Measurements from ENCODE around the gene INSRR.

Gene INSRR

DNA sequence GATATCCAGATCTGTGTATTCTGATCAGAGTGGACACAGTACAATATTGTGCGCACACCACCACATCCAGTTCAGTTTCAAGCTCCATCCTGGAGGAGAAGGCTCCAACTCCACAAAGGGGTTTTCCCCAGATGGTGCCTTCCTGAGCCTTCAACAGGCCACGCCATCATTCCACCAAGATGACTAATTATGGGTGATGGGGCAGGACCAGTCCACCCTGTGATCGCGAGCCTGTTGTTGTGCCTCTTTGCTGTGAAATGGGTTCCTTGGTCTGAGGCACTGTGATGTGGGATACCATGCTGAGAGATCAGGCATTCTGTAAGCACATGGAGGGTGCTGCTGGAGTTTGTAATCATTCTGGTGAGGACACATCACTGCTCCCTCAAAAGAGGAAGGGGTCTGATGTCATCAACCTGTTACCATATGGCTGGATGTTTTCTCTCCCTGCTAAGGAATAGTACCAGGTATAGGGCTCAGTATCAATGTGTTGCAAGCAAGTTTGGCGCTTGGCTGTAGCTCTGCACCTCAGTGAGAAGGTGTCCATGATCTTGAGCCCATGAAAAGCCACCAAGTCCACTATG is 35.6 kb downstream of the INSRR start:
- Histone ChIP-seq H3K9ac (ENCODE audit: low read length) (no peak overlapping the region), H3K27me3 (ENCODE audit: control insufficient read depth, insufficient read depth, low read length) (no peaks in the 10 kb centered on the region), H3K27ac (ENCODE audit: low read depth, low read length) (no peak overlapping the region), H3K4me3 (ENCODE audit: low read length) (no peak overlapping the region), H3K36me3 (ENCODE audit: control insufficient read depth, insufficient read depth, low read length) (no peaks in the 10 kb centered on the region), H3K4me1 (ENCODE audit: control insufficient read depth, insufficient read depth, low read length) (no peaks in the 10 kb centered on the region)

DNA sequence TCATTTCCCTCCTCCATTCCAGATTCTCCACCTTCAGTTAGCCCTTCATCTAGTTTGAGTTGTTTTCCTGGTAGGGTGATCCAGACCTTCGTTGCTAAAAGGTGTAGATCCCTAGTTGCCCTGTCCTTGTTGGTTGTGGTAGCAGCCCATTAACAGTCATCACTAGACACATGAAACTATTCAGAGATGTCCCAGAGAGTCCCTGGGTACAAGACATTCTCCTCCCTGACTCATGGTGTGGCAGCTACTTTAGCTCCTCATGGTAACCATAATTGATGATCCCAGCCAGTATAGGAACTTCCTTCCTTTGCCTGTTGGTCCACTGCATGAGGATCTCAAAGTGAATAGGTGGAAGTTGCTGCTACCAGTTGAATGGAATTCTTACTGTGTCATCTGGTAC is 36.2 kb downstream of the INSRR start:
- no peaks in the 10 kb centered on the region for H3K4me1 ChIP-seq (ENCODE audit: control insufficient read depth, insufficient read depth, low read length)
- no peaks in the 10 kb centered on the region for H3K36me3 ChIP-seq (ENCODE audit: control insufficient read depth, insufficient read depth, low read length)
- no peak overlapping the region for H3K4me3 ChIP-seq (ENCODE audit: low read length)
- no peak overlapping the region for H3K9ac ChIP-seq (ENCODE audit: low read length)
- H3K27me3 ChIP-seq (ENCODE audit: control insufficient read depth, insufficient read depth, low read length): no peaks in the 10 kb centered on the region
- no peak overlapping the region for H3K27ac ChIP-seq (ENCODE audit: low read depth, low read length)

DNA sequence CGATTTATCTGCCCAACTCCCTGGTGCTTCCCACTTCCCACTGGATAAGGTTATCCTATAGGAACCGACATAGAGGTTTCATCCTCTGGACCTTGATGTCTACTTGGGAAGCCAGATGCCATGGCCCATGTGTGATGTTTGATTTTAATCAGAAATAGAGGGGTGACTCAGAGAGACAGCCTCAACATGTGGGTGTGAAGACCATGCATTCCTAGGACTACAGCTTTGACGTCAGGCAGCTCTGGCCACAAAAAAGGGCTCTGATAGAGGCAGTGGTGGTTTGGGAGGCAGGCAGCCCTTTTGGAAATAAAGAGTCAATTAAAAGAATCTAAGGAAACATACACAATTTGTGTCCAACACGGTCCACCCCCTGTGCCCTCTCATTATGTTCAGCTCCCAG is 37.1 kb downstream of the INSRR start:
- Histone ChIP-seq H3K9ac (ENCODE audit: low read length) (no peak overlapping the region), H3K4me1 (ENCODE audit: control insufficient read depth, insufficient read depth, low read length) (no peaks in the 10 kb centered on the region), H3K27ac (ENCODE audit: low read depth, low read length) (no peak overlapping the region), H3K27me3 (ENCODE audit: control insufficient read depth, insufficient read depth, low read length) (no peaks in the 10 kb centered on the region), H3K4me3 (ENCODE audit: low read length) (no peak overlapping the region), H3K36me3 (ENCODE audit: control insufficient read depth, insufficient read depth, low read length) (no peaks in the 10 kb centered on the region)

DNA sequence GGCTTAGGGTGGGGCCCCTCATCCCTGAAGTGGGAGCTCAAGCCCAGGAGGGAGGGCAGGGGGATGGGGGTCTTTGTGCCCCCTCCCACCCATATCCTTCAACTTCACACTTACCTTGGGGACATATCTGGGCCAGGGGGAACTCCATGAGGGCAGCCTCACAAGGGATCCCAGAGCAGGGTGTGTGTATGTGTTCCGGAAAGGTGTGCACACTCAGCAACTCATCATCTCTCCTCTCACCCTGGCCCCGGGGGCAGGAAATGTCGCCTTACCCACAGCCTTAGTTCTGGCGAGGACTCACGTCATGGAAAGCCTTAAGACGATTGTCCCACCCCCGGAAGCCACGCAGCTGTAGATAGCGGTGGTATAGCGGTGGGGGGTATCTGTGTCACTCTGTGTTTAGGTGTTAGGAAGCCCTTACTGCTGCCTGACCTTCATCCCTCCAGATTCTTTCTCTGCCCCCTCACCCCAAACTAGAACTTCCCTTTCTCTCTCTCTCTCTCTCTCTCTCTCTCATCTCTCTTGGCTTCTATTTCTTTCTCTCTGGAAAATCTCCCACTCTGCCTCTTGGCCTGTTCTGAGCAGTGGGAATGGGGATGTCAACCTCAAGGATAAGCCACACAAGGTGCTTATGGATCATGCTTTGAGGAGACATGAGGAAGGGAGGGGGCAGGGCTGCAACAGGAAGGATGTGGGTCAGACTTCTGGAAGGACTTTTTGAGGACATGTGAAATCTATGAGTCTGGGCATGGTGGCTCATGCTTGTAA is 42.2 kb downstream of the INSRR start, which contains the start of gene SH2D2A:
SH2D2A (minus strand) TSS at position 288 of the 768 bp plus-strand sequence; CDS start at position 148, 140 bp downstream.
- Histone ChIP-seq H3K9ac (ENCODE audit: low read length) (no peak within 1 kb of the TSS), H3K27me3 (ENCODE audit: control insufficient read depth, insufficient read depth, low read length) (no peaks in the 10 kb centered on the region), H3K4me1 (ENCODE audit: control insufficient read depth, insufficient read depth, low read length) (no peaks in the 10 kb centered on the region), H3K4me3 (ENCODE audit: low read length) (peak within 1 kb of the TSS; percentile 35), H3K36me3 (ENCODE audit: control insufficient read depth, insufficient read depth, low read length) (no peaks in the 10 kb centered on the region), H3K27ac (ENCODE audit: low read depth, low read length) (peak within 1 kb of the TSS; percentile 64)

DNA sequence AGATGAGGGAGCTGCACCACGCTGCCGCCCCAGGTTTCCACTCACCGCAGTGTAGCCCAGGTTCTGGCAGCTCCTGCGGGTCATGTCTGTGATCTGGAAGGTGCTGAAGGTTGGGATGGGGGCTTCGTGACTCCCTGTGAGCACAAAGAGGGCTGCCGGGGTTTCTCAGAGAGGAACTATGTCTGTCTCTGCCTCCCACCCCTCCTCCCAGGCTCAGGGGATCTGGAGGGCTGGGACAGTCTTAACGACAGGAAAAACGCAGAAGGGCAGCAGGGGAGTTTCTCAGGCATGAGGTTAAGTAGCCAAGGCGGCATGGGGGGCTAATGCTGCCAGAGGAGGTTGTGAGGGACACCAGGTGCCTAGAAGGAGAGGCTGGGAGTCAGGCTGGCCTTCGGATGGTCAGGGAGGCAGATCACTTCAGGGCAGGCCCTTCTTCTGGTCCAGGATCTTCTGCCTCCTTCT is 42.9 kb downstream of the INSRR start:
- Histone ChIP-seq H3K27ac (ENCODE audit: low read depth, low read length) (peak overlapping the region; percentile 64), H3K27me3 (ENCODE audit: control insufficient read depth, insufficient read depth, low read length) (no peaks in the 10 kb centered on the region), H3K4me3 (ENCODE audit: low read length) (peak overlapping the region; percentile 35), H3K36me3 (ENCODE audit: control insufficient read depth, insufficient read depth, low read length) (no peaks in the 10 kb centered on the region), H3K4me1 (ENCODE audit: control insufficient read depth, insufficient read depth, low read length) (no peaks in the 10 kb centered on the region), H3K9ac (ENCODE audit: low read length) (no peak overlapping the region)

DNA sequence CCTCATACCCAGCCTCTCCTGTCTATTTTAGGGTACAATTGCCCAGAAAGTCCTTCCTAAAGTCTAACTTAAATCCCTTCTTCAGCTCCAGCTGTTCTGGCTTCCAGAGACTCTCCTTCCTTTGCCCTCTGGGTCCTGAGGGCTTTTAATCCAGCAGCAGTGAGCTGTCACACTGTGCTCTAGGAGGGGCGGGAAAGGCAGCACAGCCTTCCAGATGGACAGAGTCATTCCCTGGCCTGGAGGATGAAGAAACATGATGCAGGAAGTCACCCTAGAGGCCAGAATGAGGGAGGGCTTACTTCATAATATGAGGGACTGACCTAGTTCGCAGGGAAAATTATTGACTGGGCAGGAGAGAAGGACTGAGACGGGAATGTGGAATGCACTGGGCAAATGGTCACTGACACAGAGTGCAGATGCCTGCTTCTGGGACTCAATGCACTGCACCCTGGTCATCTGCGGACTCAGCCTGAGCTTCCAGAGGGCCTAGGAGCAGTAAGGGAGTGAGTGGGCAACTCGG is 43.5 kb downstream of the INSRR start:
- peak overlapping the region; percentile 69 for H3K27ac ChIP-seq (ENCODE audit: low read depth, low read length)
- H3K4me3 ChIP-seq (ENCODE audit: low read length): peak overlapping the region; percentile 35
- H3K9ac ChIP-seq (ENCODE audit: low read length): no peak overlapping the region

DNA sequence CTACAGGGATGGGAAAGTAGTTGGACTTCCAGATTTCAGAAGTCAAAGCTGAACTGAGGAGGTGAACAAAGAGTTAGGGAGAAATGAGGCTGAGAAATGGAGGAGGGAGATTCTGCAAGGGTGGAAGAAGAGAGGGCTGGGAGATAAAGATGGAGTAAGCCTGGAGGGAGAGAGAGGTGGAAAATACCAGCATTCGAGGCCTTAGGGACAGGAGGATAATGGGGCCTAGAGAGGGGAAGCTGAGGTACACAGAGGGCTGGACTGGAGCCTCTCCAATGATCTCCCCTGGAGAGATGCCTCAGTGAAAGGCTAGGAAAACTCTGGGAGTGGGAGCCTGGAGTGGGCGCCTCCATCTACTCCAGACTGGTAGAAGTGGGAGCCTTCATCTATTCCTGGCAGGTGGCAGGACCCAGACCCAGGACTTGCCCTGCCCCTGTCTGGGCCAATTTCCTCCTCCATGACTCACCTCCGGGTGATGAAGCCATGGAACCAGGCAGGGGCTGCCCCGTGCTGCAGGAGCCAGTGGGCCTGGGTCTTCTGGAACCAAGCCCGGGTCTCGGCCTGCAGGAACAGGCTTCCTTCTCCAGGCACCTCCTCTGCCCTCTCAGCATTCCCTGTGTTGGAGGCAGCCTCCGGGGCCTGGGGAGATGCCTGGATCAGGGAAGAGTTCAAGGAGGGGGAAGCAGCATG is 44.2 kb downstream of the INSRR start:
- Histone ChIP-seq H3K36me3 (ENCODE audit: control insufficient read depth, insufficient read depth, low read length) (no peaks in the 10 kb centered on the region), H3K4me3 (ENCODE audit: low read length) (peak overlapping the region; percentile 49), H3K9ac (ENCODE audit: low read length) (no peak overlapping the region), H3K27ac (ENCODE audit: low read depth, low read length) (peak overlapping the region; percentile 69), H3K27me3 (ENCODE audit: control insufficient read depth, insufficient read depth, low read length) (no peaks in the 10 kb centered on the region), H3K4me1 (ENCODE audit: control insufficient read depth, insufficient read depth, low read length) (no peaks in the 10 kb centered on the region)

More for the DNA sequence above, 43.5 kb downstream of the INSRR start:
- Histone ChIP-seq H3K27me3 (ENCODE audit: control insufficient read depth, insufficient read depth, low read length) (no peaks in the 10 kb centered on the region), H3K36me3 (ENCODE audit: control insufficient read depth, insufficient read depth, low read length) (no peaks in the 10 kb centered on the region), H3K4me1 (ENCODE audit: control insufficient read depth, insufficient read depth, low read length) (no peaks in the 10 kb centered on the region)

DNA sequence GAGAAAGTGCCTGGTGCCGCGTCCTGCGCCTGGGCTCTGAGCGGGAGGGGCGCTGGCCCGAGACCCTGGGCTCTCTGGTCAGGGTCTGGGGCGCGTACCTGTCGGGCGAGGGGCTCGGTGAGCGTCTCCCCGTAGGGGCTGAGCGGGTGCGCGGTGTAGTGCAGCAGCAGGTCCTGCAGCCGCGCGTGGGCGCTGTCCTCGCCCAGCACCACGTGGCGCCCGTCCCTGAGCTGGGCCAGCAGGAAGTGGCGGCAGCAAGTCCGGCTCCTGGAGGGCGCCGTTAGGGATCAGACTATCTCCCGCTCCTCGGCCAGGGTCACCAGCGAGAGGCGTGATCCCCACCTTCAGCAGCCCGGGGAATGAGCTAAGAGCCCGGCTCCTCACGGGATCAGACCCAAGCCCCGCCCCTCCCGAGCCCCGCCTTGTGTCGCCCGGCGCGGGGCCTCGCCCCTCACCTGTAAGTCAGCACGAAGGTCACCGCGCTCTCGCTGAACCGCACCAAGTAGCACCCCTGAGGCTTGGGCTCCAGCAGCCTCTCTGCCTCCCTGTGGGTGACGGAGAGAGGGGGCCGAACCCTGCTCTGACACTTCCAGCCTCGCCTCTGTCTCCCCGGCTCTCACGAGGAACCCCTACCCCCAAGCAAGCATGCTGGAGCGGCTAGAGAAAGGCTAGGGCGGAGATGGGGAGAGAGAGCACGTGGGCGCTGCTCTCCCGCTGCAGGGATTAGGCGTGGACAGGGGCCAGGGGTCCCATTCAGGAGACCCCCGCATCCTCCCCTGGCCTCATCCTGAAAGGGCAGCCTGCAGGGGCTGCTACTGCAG is 45.0 kb downstream of the INSRR start:
- no peaks in the 10 kb centered on the region for H3K36me3 ChIP-seq (ENCODE audit: control insufficient read depth, insufficient read depth, low read length)
- H3K4me3 ChIP-seq (ENCODE audit: low read length): peak overlapping the region; percentile 49
- H3K9ac ChIP-seq (ENCODE audit: low read length): no peak overlapping the region
- no peaks in the 10 kb centered on the region for H3K4me1 ChIP-seq (ENCODE audit: control insufficient read depth, insufficient read depth, low read length)
- H3K27me3 ChIP-seq (ENCODE audit: control insufficient read depth, insufficient read depth, low read length): no peaks in the 10 kb centered on the region
- H3K27ac ChIP-seq (ENCODE audit: low read depth, low read length): no peak overlapping the region

DNA sequence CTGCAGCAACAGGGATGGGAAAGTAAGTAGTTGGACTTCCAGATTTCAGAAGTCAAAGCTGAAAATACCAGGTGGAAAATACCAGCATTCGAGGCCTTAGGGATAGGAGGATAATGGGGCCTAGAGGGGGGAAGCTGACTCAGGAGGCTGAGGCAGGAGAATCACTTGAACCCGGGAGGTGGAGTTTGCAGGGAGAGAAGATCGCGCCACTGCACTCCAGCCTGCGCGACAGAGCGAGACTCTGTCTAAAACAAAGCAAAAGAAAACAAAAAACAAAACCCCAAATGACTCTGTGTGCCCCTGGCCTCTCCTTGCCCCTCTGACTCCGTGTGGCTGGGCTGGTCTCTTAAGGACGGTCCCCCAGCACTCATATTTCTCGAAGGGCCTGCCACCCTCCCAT is 45.6 kb downstream of the INSRR start:
- Histone ChIP-seq H3K4me3 (ENCODE audit: low read length) (peak overlapping the region; percentile 49), H3K36me3 (ENCODE audit: control insufficient read depth, insufficient read depth, low read length) (no peaks in the 10 kb centered on the region), H3K27me3 (ENCODE audit: control insufficient read depth, insufficient read depth, low read length) (no peaks in the 10 kb centered on the region), H3K27ac (ENCODE audit: low read depth, low read length) (no peak overlapping the region), H3K9ac (ENCODE audit: low read length) (no peak overlapping the region), H3K4me1 (ENCODE audit: control insufficient read depth, insufficient read depth, low read length) (no peaks in the 10 kb centered on the region)

DNA sequence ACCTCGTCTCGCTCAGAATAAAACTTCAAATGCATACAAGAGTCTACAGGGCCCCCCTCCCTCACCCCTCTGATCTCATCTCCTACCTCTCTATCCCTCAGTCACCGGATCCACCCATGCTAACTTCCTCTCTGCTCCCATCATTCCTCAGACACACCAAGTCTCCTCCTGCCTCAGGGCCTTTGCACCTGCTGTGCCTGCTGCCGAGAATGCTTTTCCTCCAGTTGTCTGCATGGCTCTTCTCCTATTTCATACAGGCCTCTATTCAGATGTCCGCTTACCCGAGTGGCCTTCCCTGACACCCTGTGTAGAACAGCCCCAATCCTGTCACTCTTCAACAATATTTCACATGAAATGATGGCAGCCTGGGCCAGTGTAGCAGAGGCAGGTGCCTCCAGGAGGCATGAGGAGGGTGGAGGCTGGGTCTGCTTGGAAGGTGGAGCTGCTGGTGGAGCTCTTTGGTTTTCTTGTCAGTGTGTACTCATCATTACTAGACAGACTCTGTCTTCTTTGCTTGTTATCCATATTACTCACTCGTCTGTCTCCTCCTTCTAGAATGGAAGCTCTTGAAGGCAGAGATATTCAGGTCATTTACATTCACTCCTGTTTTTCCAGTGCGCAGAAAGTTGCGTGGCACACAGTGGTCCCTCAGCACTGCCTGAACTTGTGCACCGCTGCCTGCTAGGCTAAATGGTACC is 46.5 kb downstream of the INSRR start:
- no peaks in the 10 kb centered on the region for H3K36me3 ChIP-seq (ENCODE audit: control insufficient read depth, insufficient read depth, low read length)
- H3K27ac ChIP-seq (ENCODE audit: low read depth, low read length): no peak overlapping the region
- H3K9ac ChIP-seq (ENCODE audit: low read length): no peak overlapping the region
- H3K4me3 ChIP-seq (ENCODE audit: low read length): no peak overlapping the region
- no peaks in the 10 kb centered on the region for H3K4me1 ChIP-seq (ENCODE audit: control insufficient read depth, insufficient read depth, low read length)
- H3K27me3 ChIP-seq (ENCODE audit: control insufficient read depth, insufficient read depth, low read length): no peaks in the 10 kb centered on the region

DNA sequence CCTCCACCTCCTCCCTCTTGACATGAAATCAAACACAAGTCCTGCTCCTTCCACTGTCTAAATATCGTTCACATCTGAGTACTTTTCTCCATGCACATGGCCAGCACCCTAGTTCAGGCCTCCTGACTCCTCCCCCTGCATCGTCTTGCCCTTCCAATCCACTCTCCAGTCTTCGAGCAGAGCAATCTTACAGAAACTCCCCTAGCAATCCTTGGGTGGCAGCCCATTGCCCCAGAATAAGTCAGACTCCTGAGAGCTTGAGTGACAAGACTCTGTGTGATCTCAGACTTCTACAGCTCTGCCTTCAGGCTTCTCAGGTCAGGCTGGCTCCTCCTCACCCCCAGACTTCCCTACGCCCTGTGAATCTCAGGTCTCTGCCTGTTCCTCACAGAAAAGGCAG is 47.7 kb downstream of the INSRR start:
- no peak overlapping the region for H3K4me3 ChIP-seq (ENCODE audit: low read length)
- peaks cover 4% of the 10 kb centered on the region for H3K4me1 ChIP-seq (ENCODE audit: control insufficient read depth, insufficient read depth, low read length)
- H3K36me3 ChIP-seq (ENCODE audit: control insufficient read depth, insufficient read depth, low read length): no peaks in the 10 kb centered on the region
- no peaks in the 10 kb centered on the region for H3K27me3 ChIP-seq (ENCODE audit: control insufficient read depth, insufficient read depth, low read length)
- no peak overlapping the region for H3K9ac ChIP-seq (ENCODE audit: low read length)
- H3K27ac ChIP-seq (ENCODE audit: low read depth, low read length): no peak overlapping the region

Data from rectal smooth muscle tissue (tissue), 1 donor.